ENCODE measurements around the gene SP140L. TPM values are rescaled to one million over a fixed set of nuclear protein-coding genes. Genes with fewer than 3 reads are reported as not detected.

SP140L gene
- total and polyA plus RNA-seq, 2 of the 8 experiments (the other 6 are each of a cell fraction or from before 2014, with no cell fraction given) = 0.36 to 1.5 TPM

DNA sequence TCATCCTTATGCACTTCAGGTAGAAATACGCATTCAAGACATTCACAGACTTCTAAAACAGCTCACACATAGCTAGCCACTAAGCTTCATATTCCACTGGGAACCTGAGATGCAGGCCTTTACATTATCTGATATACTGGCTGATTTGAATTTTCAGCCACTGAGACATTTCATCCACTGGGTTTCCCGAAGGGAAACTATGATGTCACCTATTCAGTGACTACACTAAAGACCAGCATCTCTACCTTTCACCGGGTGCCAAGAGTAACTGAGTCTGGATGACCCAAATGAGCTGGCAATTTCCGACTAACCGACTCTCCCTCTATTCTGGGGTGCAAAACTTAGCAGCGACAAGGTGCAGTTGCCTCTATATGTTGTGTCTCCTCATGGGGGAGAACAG, 31.8 kb upstream of the SP140L start:
- 95% methylated on average over 6 of the region's 6 CpGs; no CpG with 5 or more reads in 1 of the 2 experiments for WGBS, 2 experiments (ENCODE audit: extremely low coverage in 1 of 2, insufficient coverage in 1 of 2, insufficient read length in 1 of 2, insufficient replicate concordance in 2 of 2, low coverage in 1 of 2, low lambda C conversion rate in 2 of 2, missing lambda C conversion rate in 1 of 2)
- Histone ChIP-seq H2BK12ac (ENCODE audit: low read depth, low read length) (no peak overlapping the region), H2BK5ac (ENCODE audit: low read depth, low read length) (no peak overlapping the region), H2AK5ac (ENCODE audit: low read depth, low read length) (no peak overlapping the region), H3K27me3 (replicated peaks in 1 of 4; ENCODE audit: control insufficient read depth in 3 of 4, extremely low read depth in 1 of 4, insufficient read depth in 3 of 4, low read length in 3 of 4) (no peaks in the 10 kb centered on the region), H4K8ac (ENCODE audit: extremely low read depth, insufficient read depth, low read length) (no peak overlapping the region), H3K9me3 (ENCODE audit: insufficient read depth in 2 of 2, low read depth in 1 of 2, low read length in 1 of 2) (0 out of 4 replicates have a peak, but pooled peaks cover 0 to 3% of the 10 kb centered on the region in 2 experiments), H3K18ac (ENCODE audit: extremely low read depth, low read length) (no peak overlapping the region), H3K56ac (replicated peaks; ENCODE audit: insufficient read length, low read depth, low read length) (no peak overlapping the region), H3K9ac (replicated peaks in 1 of 4; ENCODE audit: extremely low read depth in 1 of 4, low read depth in 3 of 4, low read length in 3 of 4) (no peak overlapping the region), H2AFZ (ENCODE audit: low read length) (no peak overlapping the region), H2BK20ac (ENCODE audit: low read length) (no peak overlapping the region), H3K23ac (ENCODE audit: insufficient read length) (no peak overlapping the region), H3K79me2 (ENCODE audit: control insufficient read depth in 1 of 2, insufficient read depth in 2 of 2, low read length in 2 of 2) (no peaks in the 10 kb centered on the region), H4K5ac (ENCODE audit: insufficient read length, low read depth, low read length) (no peak overlapping the region), H2BK120ac (replicated peaks; ENCODE audit: low read depth, low read length) (no peak overlapping the region), H3K79me1 (ENCODE audit: low read depth, low read length) (no peaks in the 10 kb centered on the region), H2BK15ac (ENCODE audit: low read length) (no peak overlapping the region), H3K14ac (ENCODE audit: insufficient read length) (no peak overlapping the region), H3K36me3 (ENCODE audit: control insufficient read depth in 2 of 4, insufficient read depth in 4 of 4, low read length in 3 of 4) (no peaks in the 10 kb centered on the region), H3K27ac (ENCODE audit: low read depth, low read length) (no peak overlapping the region), H3K23me2 (ENCODE audit: low read depth, low read length) (no peaks in the 10 kb centered on the region), H4K91ac (replicated peaks; ENCODE audit: insufficient read length, low read length) (no peak overlapping the region), H3K4me2 (ENCODE audit: insufficient read depth in 1 of 2, low read depth in 2 of 2, low read length in 2 of 2) (no peak overlapping the region), H3K4ac (replicated peaks; ENCODE audit: insufficient read length, low read depth, low read length) (no peak overlapping the region), H4K20me1 (replicated peaks in 1 of 2; ENCODE audit: control insufficient read depth in 1 of 2, insufficient read depth in 2 of 2, low read length in 2 of 2) (no peaks in the 10 kb centered on the region), H3K4me1 (replicated peaks in 1 of 4; ENCODE audit: control insufficient read depth in 3 of 4, insufficient read depth in 4 of 4, low read length in 3 of 4) (no peaks in the 10 kb centered on the region), H3K4me3 (ENCODE audit: extremely low read depth in 1 of 4, insufficient read depth in 2 of 4, low read depth in 3 of 4, low read length in 4 of 4) (no peak overlapping the region)
- POLR2A ChIA-PET (ENCODE audit: partially characterized antibody) = no interaction called here
- FAIRE-seq = no peak
- TF ChIP-seq RXRA (IDR thresholded peaks at IDR 0.05; ENCODE audit: insufficient read depth, low read depth, low read length) (no peak), RNF2 (IDR thresholded peaks at IDR 0.05; ENCODE audit: borderline replicate concordance, low read depth, low read length, missing control alignments, poor library complexity, severe bottlenecking) (no peak), EGR1 (IDR thresholded peaks at IDR 0.05; ENCODE audit: borderline replicate concordance, low read depth, low read length) (no peak), SP4 (IDR thresholded peaks at IDR 0.05; ENCODE audit: low read length) (no peak), JUND (IDR thresholded peaks at IDR 0.05; ENCODE audit: low read length) (no peak), SRF (IDR thresholded peaks at IDR 0.05; ENCODE audit: low read depth, low read length) (no peak)
- CTCF ChIA-PET (ENCODE audit: partially characterized antibody) = no interaction called here
- no peak for DNase-seq (ENCODE audit: low read depth in 1 of 2, low spot score in 2 of 2)

Data from H1 (cell line).